Measurements from ENCODE around the gene ANKFN1. TPM values are rescaled to one million over a fixed set of nuclear protein-coding genes. Genes with fewer than 3 reads are reported as not detected.

Gene ANKFN1
- total and polyA plus RNA-seq, 8 donors: 0.05 to 0.20 (median 0.12) TPM; not detected in 4

DNA sequence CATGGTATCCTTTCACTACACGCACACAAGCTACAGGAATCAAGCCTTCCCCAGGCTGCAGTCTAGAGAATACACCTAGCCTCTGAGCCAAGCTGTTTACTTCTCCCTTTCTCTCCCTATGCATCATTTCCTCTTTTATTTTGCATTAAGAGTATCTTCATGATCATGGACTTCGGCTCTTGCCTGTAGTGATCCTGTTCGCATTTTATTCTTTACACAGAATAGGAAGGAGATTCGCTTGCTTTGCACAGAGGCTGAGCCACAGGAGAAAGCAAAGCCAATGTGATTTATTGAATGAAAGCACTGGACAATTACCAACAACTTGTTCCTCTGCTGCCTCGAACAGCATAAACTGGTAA lies 172.7 kb downstream of the ANKFN1 start:
- FAIRE-seq: no peak
- no peak for TF ChIP-seq CTCF (IDR thresholded peaks at IDR 0.05)
- no peaks in the 10 kb centered on the region for H3K9me3 ChIP-seq
- no peaks in the 10 kb centered on the region for H3K4me1 ChIP-seq
- no peaks in the 10 kb centered on the region for H3K36me3 ChIP-seq
- H3K27me3 ChIP-seq: peaks cover 0 to 9% (median 2%) of the 10 kb centered on the region in 4 donors
- no peak for DNase-seq
- intact Hi-C loops (cut with DNase I): no loop called here
- WGBS, 2 donors: 35 to 46% methylated on average over 5 of the region's 5 CpGs
- no peak overlapping the region for H3K27ac ChIP-seq
- no peak for ATAC-seq
- no peak overlapping the region for H3K4me3 ChIP-seq

- Histone ChIP-seq H3K4me1 (no peaks in the 10 kb centered on the region), H3K4me3 (no peak overlapping the region), H3K27me3 (no peaks in the 10 kb centered on the region), H3K36me3 (no peaks in the 10 kb centered on the region), H3K27ac (no peak overlapping the region), H3K9me3 (no peaks in the 10 kb centered on the region)
- DNase-seq (no peak), ATAC-seq (no peak), FAIRE-seq (no peak)
- TF ChIP-seq CTCF (IDR thresholded peaks at IDR 0.05): no peak
- WGBS, 2 donors: 40 to 41% methylated on average over 1 of the region's 1 CpG
- intact Hi-C loops (cut with DNase I): no loop called here
Measured at GRCh38 chr17:56347639-56348038, 194.4 kb downstream of the ANKFN1 start.

DNA sequence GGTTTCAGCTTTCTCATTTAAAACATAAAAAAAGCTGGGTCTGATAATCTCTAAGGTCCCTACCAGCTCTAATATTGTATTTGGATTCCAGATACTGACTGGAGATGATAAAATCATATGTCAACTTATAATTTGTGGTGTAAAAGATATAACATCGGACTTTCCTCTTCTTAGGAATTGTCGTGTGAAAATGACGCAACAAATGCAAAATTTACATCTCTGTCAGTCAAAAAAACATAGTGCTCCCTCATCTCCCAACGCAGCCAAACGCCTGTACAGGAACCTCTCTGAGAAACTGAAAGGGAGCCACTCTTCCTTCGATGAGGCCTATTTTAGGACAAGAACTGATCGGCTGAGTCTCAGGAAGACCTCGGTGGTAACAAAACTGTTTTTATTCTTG lies 197.3 kb downstream of the ANKFN1 start:
- H3K9me3 ChIP-seq: no peaks in the 10 kb centered on the region
- no peaks in the 10 kb centered on the region for H3K36me3 ChIP-seq
- no peak overlapping the region for H3K4me3 ChIP-seq
- no peak for FAIRE-seq
- no peak overlapping the region for H3K27ac ChIP-seq
- TF ChIP-seq CTCF (IDR thresholded peaks at IDR 0.05): no peak
- no peaks in the 10 kb centered on the region for H3K27me3 ChIP-seq
- 67 to 80% methylated on average over 8 of the region's 8 CpGs for WGBS, 2 donors
- intact Hi-C loops (cut with DNase I): no loop called here
- no peak for ATAC-seq
- no peak for DNase-seq
- no peaks in the 10 kb centered on the region for H3K4me1 ChIP-seq

DNA sequence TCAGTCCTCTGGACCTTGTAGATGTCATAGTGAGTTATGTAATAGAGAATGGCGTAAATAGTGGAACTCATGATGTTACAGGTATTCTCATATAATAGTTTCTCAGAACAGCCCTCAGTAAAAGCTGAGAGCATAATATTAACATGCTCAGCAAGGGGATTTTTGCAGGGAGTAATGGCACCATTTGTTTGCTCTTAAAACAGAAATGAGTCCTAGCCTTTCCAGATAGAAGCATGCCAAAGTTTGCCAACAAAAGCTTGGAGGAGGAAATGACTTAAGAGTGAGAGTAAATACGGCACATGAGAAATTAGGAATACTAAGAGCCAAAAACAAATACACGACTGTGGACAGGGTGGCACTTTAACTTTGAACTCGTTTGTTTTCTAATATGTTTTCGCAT lies 198.4 kb downstream of the ANKFN1 start:
- DNase-seq: no peak
- ATAC-seq: no peak
- Histone ChIP-seq H3K36me3 (no peaks in the 10 kb centered on the region), H3K27ac (no peak overlapping the region), H3K4me1 (no peaks in the 10 kb centered on the region), H3K4me3 (no peak overlapping the region), H3K27me3 (no peaks in the 10 kb centered on the region), H3K9me3 (no peaks in the 10 kb centered on the region)
- TF ChIP-seq CTCF (IDR thresholded peaks at IDR 0.05): no peak
- FAIRE-seq: no peak
- WGBS, 2 donors: 47 to 48% methylated on average over 5 of the region's 5 CpGs
- intact Hi-C loops (cut with DNase I): no loop called here

DNA sequence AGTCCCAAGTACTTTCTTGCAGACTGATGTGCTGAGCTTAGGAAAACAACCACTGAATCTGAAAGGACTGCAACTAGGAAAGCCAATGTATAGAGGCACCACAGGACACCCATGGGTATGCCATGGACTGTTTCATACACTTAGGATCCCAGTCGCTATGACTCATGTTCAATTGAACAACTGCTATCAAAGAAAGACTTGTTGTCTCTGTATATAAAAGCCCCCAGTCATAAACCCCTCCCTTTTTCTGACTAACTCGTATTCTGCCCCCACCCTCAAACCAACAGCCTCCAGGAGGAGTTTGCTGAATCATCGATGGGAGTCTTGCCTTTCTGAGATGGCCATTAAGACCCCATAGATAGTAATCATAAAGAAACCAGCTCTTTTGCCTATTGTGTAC lies 205.4 kb downstream of the ANKFN1 start:
- H3K4me3 ChIP-seq: no peak overlapping the region
- FAIRE-seq: no peak
- H3K27ac ChIP-seq: no peak overlapping the region
- H3K4me1 ChIP-seq: no peaks in the 10 kb centered on the region
- 51 to 84% methylated on average over 3 of the region's 3 CpGs for WGBS, 2 donors
- H3K9me3 ChIP-seq: no peaks in the 10 kb centered on the region
- intact Hi-C loops (cut with DNase I): no loop called here
- no peaks in the 10 kb centered on the region for H3K27me3 ChIP-seq
- H3K36me3 ChIP-seq: no peaks in the 10 kb centered on the region
- no peak for ATAC-seq
- DNase-seq: no peak
- TF ChIP-seq CTCF (IDR thresholded peaks at IDR 0.05): no peak
